Left renal pelvis (tissue), 4 donors: Measurements from ENCODE around the gene WWOX. TPM values are rescaled to one million over a fixed set of nuclear protein-coding genes. Genes with fewer than 3 reads are reported as not detected.

Experiments
- DNase-seq, 4 donors: peaks; one replicate each; pipeline ENCODE4 v3.0.0-alpha.2; 2013; ENCODE audit warnings: low read depth in 4 of 4, low spot score in 3 of 4
- polyA plus RNA-seq, 4 donors: library from polyadenylated mRNA; unstranded; fragments of 120-200 nt; gene quantifications; one replicate each; pipeline ENCODE4 v1.2.1, GENCODE V29; 2013; ENCODE audit not compliant: insufficient read length in 4 of 4

WWOX gene
- polyA plus RNA-seq, 4 donors, result 19.6 to 43.2 (median 39.7) TPM

- no peak for DNase-seq
Observed at GRCh38 chr16:78421181-78421708, 321.8 kb downstream of the WWOX start.

- DNase-seq, result no peak
Observed at GRCh38 chr16:78425281-78425680, 325.8 kb downstream of the WWOX start.

GRCh38 chr16:78425891-78426510 is 326.5 kb downstream of the WWOX start:
- no peak for DNase-seq

GRCh38 chr16:78428193-78428592 is 328.7 kb downstream of the WWOX start:
- no peak for DNase-seq

DNA sequence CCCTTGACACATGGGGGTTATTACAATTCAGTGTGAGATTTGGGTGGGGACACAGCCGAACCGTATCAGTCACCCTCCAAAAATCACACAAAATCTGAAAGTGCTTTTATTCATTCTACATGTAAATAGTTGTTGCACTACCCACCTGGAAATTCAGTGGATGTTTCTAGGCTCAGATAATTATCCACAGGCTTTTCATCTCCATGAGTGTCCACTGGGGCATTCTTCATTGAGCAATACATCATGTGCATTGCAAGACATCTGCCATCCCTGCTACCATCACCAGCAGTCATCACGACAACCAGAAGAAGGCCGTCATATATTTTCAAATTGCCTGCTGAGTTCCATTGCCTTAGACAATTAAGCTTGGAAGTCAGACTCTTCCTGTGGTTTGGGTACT is 330.8 kb downstream of the WWOX start:
- no peak for DNase-seq

DNA sequence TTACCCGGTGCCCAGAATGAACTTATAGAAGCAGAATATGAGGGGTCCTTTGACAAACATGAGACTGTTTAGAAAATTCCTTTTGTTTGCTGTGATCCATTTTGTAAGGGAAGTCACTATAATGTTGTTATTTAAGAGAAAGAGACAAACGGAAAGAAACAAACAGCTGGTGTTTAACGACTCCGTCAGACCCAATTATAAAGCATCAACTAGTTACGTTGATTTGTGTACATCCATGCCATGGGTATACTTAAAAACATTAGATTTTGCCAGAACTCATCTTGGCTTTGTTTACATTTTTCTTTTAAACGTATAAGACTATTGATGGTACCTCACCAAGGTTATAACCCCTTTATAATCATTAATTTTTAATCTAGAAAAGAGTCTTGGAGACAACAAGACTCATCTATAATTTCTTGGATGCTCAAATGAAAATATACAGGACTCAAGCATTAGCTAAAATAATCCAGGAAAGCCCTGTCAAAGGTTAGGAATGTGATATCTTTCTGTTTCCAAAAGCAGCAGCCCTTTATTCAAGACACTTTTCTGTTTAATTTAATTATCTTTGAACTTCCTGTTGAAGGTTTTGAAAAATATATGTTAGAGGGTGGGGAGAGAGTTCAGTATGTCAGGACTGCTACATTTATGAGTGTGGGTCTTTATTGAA is 331.7 kb downstream of the WWOX start:
- DNase-seq, result no peak

DNA sequence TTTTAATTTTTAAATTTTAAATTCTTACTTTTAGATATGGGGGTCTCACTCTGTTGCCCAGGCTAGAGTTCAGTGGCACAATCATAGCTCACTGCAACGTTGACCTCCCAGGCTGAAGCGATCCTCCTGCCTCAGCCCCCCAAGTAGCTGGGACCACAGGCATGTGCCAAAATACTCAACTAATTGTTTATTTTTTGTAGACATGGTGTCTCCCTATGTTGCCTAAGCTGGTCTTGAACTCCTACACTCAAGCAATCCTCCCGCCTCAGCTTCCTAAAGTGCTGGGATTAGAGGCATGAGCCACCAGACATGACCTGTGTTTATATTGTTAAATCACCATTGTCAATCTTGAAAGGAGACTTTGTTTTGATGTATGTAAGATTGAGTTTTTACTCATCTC is 332.2 kb downstream of the WWOX start:
- no peak for DNase-seq

DNA sequence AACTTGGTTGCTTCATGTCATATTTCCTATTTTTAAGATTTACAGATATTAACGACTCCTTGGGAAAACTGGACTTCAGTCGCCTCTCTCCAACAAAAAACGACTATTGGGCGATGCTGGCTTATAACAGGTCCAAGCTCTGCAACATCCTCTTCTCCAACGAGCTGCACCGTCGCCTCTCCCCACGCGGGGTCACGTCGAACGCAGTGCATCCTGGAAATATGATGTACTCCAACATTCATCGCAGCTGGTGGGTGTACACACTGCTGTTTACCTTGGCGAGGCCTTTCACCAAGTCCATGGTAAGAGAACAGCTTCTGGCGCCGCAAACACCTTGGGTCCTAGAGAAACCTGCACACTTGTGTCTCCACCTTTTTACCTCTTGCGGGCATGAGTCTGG is 333.0 kb downstream of the WWOX start:
- DNase-seq, result no peak

DNA sequence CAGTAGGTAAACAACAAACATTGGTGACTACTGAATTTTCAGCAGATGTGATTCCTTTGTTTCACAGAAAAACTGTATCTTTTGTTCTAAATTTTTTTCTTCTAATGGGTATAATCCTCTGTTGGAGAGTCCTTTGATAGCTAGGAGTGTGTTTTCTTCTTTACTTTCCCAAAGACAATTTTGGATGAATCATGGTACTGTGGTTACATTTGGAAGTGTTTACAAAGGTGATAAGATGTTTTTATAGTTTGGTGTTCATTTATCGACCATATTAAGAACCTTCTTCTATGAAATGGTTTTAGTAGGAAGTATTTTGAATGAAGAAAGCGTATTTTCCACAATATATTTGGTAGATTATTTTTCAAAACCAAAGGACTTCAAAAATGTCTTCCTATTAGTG is 333.7 kb downstream of the WWOX start:
- no peak for DNase-seq

DNA sequence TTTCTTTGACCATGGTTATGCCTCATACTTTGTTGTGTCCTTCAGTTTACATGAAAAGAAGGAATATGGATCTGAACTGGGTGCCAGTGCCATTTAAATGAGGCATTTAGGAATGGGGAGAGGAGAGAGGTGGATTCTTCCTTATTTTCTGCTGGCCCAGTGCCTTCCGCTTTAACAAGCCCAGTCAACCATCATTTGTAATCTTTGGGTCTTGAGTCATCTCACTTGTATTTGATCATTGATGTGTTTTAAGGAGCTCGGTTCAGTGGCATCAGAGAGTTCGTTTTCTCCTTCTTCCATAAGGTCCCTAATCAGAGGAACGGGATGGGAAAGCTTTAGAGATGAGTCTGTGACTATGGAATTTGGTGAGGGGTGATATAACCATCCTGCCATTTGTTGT is 334.9 kb downstream of the WWOX start:
- no peak for DNase-seq

DNA sequence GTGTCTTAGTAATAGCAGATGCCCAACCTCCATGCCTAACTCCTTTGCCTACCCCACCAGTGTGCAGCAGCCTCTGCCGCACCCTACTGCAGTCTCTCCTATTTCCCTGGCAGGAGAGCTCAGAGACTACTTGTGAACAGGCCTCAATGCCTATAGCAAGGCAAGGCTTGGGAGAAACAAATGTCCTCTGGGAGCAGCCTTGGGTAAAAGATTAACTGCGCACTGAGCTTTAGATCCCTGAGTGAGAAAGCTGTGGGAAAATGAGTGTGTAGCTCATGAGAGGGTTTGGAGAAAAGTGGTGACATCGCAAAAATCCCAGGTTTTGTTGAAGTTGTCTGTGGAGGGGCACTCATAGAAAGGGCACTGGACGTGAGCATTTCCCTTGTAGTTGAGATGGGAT is 335.8 kb downstream of the WWOX start:
- DNase-seq, result no peak

DNA sequence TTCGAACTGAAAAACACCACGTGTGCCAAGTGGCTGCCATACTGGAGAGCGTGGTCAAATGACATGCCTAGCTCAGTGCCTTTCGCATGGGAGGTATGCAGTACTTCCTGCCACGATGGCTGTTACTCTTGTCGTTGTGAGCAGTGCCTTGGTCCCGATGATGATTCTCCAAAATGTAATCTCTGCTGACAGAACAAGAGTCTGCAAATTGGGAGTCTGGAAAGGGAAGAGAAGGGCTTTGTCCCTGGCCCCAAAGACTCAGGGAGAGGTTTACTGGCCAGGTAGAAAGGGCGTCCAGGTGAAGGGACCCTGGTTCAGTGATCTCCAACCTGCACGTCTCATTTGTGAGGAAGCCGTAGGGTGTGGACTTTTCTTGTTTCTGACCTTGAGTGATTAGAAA is 336.6 kb downstream of the WWOX start:
- no peak for DNase-seq

GRCh38 chr16:78436846-78437245 is 337.4 kb downstream of the WWOX start:
- no peak for DNase-seq

DNA sequence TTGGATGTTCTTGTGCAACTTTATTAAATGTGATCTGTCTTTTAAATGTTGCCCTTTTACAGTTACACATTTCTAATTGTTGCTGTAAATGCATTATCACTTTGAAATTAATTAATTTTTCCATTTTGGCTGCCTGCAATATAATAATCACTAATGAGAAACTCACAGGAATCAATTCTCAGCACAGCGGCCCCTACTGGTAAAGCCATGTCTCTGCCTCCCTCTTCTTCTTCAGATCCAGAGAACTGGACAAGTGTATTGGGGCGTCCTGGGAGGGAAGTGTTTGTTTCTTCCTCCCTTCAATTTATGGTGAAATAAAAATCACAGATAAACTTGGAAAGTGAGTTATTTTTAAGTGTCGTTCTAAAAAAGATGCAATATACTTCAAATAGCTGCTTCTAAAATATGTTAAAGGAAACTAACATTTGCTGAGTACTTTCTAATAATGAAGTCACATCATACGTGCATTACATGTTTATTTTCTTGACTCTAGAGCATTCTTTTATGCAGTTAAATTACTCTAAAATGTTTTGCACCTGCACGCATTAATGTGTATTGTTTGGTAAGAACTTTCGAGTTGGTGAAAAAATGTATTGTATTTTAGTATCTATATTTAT is 338.0 kb downstream of the WWOX start:
- no peak for DNase-seq

- no peak for DNase-seq
Observed at GRCh38 chr16:78438219-78438618, 338.8 kb downstream of the WWOX start.

GRCh38 chr16:78438632-78439031 is 339.2 kb downstream of the WWOX start:
- DNase-seq, result no peak

DNA sequence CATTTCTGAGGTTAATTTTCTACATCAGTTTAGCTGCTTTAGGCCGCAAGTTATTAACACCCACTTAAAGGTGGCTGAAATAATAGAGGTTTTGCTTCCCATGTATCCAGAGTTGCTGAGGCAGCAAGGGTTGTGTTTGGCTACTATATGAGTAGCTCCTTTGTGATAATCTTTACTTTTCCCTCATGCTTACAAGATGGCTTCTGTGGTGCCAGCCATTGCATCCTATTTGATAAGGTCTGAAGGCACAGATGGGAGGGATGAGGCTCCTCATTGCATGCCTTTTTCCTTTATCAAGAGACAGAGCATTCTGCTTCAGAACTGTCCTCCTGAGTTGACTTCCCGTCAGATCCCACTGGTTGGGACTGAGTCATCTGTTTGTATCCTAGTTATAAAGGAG is 340.2 kb downstream of the WWOX start:
- DNase-seq, result no peak

DNA sequence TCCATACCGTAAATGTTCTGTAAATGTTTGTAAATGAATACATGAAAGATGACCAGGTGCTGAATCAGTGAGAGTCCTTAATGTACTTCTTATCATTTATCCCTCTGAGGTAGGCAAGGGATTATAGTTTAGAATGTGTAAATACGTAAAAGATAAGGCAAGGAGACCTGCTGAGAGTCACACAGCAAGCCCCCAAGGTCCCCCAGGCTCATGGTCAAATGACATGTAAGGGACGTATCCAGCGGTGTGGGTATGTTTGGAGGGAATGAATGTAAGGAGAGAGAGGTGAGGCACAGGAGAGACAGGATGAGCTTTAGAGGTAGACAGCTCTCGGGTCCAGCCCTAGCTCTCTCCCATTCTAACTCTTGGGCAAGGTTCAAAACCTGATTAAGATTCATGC is 341.8 kb downstream of the WWOX start:
- no peak for DNase-seq

- DNase-seq, result no peak
Observed at GRCh38 chr16:78443542-78444364, 344.3 kb downstream of the WWOX start.

DNA sequence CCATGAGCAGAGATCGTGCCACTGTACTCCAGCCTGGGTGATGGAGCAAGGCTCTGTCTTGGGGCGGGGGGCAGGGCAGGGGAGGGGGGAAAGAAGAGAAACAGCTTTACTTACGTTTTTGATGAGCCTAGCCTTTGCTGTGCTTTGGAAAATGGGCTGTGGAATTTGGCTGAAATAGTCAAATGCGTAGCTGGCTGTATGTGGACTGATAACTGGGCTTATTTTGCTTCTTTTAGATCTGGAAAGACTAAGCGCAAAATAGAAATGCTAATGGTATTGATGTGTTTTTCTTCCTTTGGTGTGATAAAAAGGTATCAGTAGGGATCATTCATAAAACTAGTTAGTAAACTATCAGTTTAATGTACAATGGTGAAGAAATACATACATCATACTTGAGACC is 346.4 kb downstream of the WWOX start:
- DNase-seq, result no peak

DNA sequence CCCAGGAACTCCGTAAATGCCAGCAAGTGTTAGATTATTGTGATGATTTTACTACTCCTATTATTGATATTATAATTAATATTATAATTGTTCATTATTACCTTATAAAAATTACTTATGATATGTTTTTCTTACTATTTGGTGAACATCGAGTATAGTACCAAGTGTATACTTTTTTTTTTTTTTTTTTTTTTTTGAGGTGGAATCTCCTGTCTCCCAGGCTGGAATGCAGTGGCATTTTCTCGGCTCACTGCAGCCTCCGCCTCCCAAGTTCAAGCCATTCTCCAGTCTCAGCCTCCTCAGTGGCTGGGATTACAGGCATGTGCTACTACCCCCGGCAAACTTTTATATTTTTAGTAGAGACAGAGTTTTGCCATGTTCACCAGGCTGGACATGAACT is 347.0 kb downstream of the WWOX start:
- DNase-seq, result no peak
